ENCODE measurements around the gene FAM177A1. TPM values are rescaled to one million over a fixed set of nuclear protein-coding genes. Genes with fewer than 3 reads are reported as not detected.

FAM177A1 gene
- total RNA-seq, 4 donors from 2014 or later: 35.4 to 166 (median 120) TPM

GRCh38 chr14:35047976-35048513 is 2.0 kb downstream of the FAM177A1 start:
- DNase-seq: no peak
- Histone ChIP-seq H3K9me3 (no peaks in the 10 kb centered on the region), H3K4me3 (peak overlapping the region in 3 of 4 donors; percentile 85 to 90 (median 85)), H3K27me3 (no peaks in the 10 kb centered on the region), H3K4me1 (peaks cover 7 to 67% (median 49%) of the 10 kb centered on the region in 4 donors), H3K27ac (peak overlapping the region; percentile 98 to 100 (median 98)), H3K36me3 (peaks cover 0 to 8% (median 0%) of the 10 kb centered on the region in 4 donors)
- in situ Hi-C loops (cut with MboI; ENCODE audit: low pct_ligation_motif_present in 1 of 4, low pct_unique_long_range_greater_than_20kb in 1 of 4, low sequenced_read_pairs in 3 of 4) (no loop called here), intact Hi-C loops (cut with DNase I; ENCODE audit: low total_unique reads) (no loop called here)
- TF ChIP-seq POLR2AphosphoS5 (IDR thresholded peaks at IDR 0.05) (peak in 1 of 3 donors; percentile 19), EP300 (IDR thresholded peaks at IDR 0.05; ENCODE audit: low read depth) (no peak)
- 35 to 57% methylated on average over 4 of the region's 4 CpGs for WGBS, 2 donors (ENCODE audit: low coverage in 1 of 2)

GRCh38 chr14:35050652-35051051 is 4.6 kb downstream of the FAM177A1 start:
- H3K4me1 ChIP-seq: peaks cover 7 to 61% (median 46%) of the 10 kb centered on the region in 4 donors

GRCh38 chr14:35051796-35052195 is 5.7 kb downstream of the FAM177A1 start:
- Histone ChIP-seq H3K36me3 (peaks cover 0 to 28% (median 7%) of the 10 kb centered on the region in 4 donors), H3K9me3 (no peaks in the 10 kb centered on the region), H3K27ac (peak overlapping the region; percentile 71 to 100 (median 98)), H3K4me3 (no peak overlapping the region), H3K27me3 (no peaks in the 10 kb centered on the region), H3K4me1 (peaks cover 7 to 65% (median 45%) of the 10 kb centered on the region in 4 donors)
- TF ChIP-seq POLR2AphosphoS5 (IDR thresholded peaks at IDR 0.05): peak in 1 of 3 donors; percentile 39
- TF ChIP-seq CTCF (IDR thresholded peaks at IDR 0.05): no peak
- no peak for TF ChIP-seq POLR2A (IDR thresholded peaks at IDR 0.05)
- TF ChIP-seq EP300 (IDR thresholded peaks at IDR 0.05; ENCODE audit: low read depth): no peak
- WGBS, 2 donors (ENCODE audit: low coverage in 1 of 2): 42 to 64% methylated on average over 1 of the region's 1 CpG
- intact Hi-C loops (cut with DNase I; ENCODE audit: low total_unique reads) (no loop called here), in situ Hi-C loops (cut with MboI; ENCODE audit: low pct_ligation_motif_present in 1 of 4, low pct_unique_long_range_greater_than_20kb in 1 of 4, low sequenced_read_pairs in 3 of 4) (no loop called here)
- DNase-seq: no peak

More at GRCh38 chr14:35050652-35051051, 4.6 kb downstream of the FAM177A1 start:
- no peaks in the 10 kb centered on the region for H3K9me3 ChIP-seq
- in situ Hi-C loops (cut with MboI; ENCODE audit: low pct_ligation_motif_present in 1 of 4, low pct_unique_long_range_greater_than_20kb in 1 of 4, low sequenced_read_pairs in 3 of 4) (no loop called here), intact Hi-C loops (cut with DNase I; ENCODE audit: low total_unique reads) (no loop called here)
- H3K27me3 ChIP-seq: no peaks in the 10 kb centered on the region
- peaks cover 0 to 28% (median 6%) of the 10 kb centered on the region in 4 donors for H3K36me3 ChIP-seq
- H3K27ac ChIP-seq: peak overlapping the region; percentile 71 to 100 (median 98)
- TF ChIP-seq POLR2AphosphoS5 (IDR thresholded peaks at IDR 0.05): no peak
- TF ChIP-seq EP300 (IDR thresholded peaks at IDR 0.05; ENCODE audit: low read depth): no peak
- TF ChIP-seq CTCF (IDR thresholded peaks at IDR 0.05): no peak
- no peak for TF ChIP-seq POLR2A (IDR thresholded peaks at IDR 0.05)
- no peak for DNase-seq
- 17% methylated on average over 1 of the region's 1 CpG; no CpG with 5 or more reads in 1 of the 2 donors for WGBS, 2 donors (ENCODE audit: low coverage in 1 of 2)
- H3K4me3 ChIP-seq: no peak overlapping the region

- TF ChIP-seq CTCF (IDR thresholded peaks at IDR 0.05) (no peak), POLR2A (IDR thresholded peaks at IDR 0.05) (no peak), EP300 (IDR thresholded peaks at IDR 0.05; ENCODE audit: low read depth) (no peak), POLR2AphosphoS5 (IDR thresholded peaks at IDR 0.05) (no peak)
- Histone ChIP-seq H3K36me3 (peaks cover 0 to 35% (median 10%) of the 10 kb centered on the region in 4 donors), H3K4me3 (no peak overlapping the region), H3K27me3 (no peaks in the 10 kb centered on the region), H3K9me3 (no peaks in the 10 kb centered on the region), H3K27ac (peak overlapping the region in 3 of 4 donors; percentile 71 to 98 (median 72)), H3K4me1 (peaks cover 7 to 57% (median 41%) of the 10 kb centered on the region in 4 donors)
- DNase-seq: no peak
- intact Hi-C loops (cut with DNase I; ENCODE audit: low total_unique reads) (no loop called here), in situ Hi-C loops (cut with MboI; ENCODE audit: low pct_ligation_motif_present in 1 of 4, low pct_unique_long_range_greater_than_20kb in 1 of 4, low sequenced_read_pairs in 3 of 4) (no loop called here)
- 92 to 94% methylated on average over 2 of the region's 2 CpGs for WGBS, 2 donors (ENCODE audit: low coverage in 1 of 2)
Observed at GRCh38 chr14:35052637-35053036, 6.6 kb downstream of the FAM177A1 start.

All from transverse colon (tissue), 4 donors.